ENCODE results near the gene LRRC25.

DNA sequence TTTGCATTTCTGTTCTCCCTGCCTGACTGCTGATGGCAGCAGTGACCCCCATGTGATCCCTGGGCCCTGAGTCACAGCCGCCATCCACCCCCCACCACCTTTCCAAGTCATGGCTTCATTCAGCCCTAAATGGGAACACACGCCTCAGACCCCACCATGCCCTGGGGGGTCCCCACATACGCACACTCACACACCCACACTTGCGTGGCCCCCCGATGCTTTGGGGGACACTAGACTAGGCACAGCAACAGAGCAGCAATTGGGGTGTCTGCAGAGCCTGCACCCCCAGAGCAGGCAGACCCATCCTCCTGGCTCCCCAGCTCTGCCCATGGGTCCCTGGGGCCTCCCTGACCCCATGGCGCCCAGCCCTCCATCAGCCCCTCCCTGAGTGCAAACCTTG is 46.0 kb upstream of the LRRC25 start:
- TF ChIP-seq CTCF (conservative IDR thresholded peaks at IDR 0.05 in 1 of 2, IDR thresholded peaks at IDR 0.05 in 1 of 2; ENCODE audit: low read depth in 1 of 2, low read length in 2 of 2) (no peak), EZH2 (IDR thresholded peaks at IDR 0.05; ENCODE audit: low read length, missing control alignments) (no peak)
